GM18909 (cell line): ENCODE measurements around the gene LRRC52.

Experiments used
- ATAC-seq: cut with Tn5 transposase; IDR thresholded peaks from one replicate; pipeline ENCODE4 v1.9.1; 2021; ENCODE audit warnings: mild to moderate bottlenecking; ENCODE audit not compliant: unreplicated experiment, poor library complexity

LRRC52 gene

GRCh38 chr1:165543532-165544438 is at the start of gene LRRC52:
Gene LRRC52, plus strand, starts transcription at chr1:165544000. Its CDS starts 297 bp downstream, at chr1:165544297.
- ATAC-seq: no peak

- ATAC-seq: no peak
Observed at GRCh38 chr1:165494949-165495857, 48.6 kb upstream of the LRRC52 start.

- no peak for ATAC-seq
Observed at GRCh38 chr1:165495858-165496205, 48.0 kb upstream of the LRRC52 start.

GRCh38 chr1:165496501-165496900 is 47.3 kb upstream of the LRRC52 start:
- ATAC-seq: no peak

- no peak for ATAC-seq
Observed at GRCh38 chr1:165497069-165498013, 46.5 kb upstream of the LRRC52 start.

GRCh38 chr1:165501330-165501969 is 42.4 kb upstream of the LRRC52 start:
- no peak for ATAC-seq

GRCh38 chr1:165501970-165502348 is 41.8 kb upstream of the LRRC52 start:
- no peak for ATAC-seq

GRCh38 chr1:165507570-165507969 is 36.2 kb upstream of the LRRC52 start:
- ATAC-seq: no peak

GRCh38 chr1:165508291-165508690 is 35.5 kb upstream of the LRRC52 start:
- no peak for ATAC-seq

- no peak for ATAC-seq
Observed at GRCh38 chr1:165512816-165513215, 31.0 kb upstream of the LRRC52 start.

GRCh38 chr1:165516469-165516868 is 27.3 kb upstream of the LRRC52 start:
- ATAC-seq: no peak

GRCh38 chr1:165520646-165521045 is 23.2 kb upstream of the LRRC52 start:
- no peak for ATAC-seq

GRCh38 chr1:165524639-165525285 is 19.0 kb upstream of the LRRC52 start:
- ATAC-seq: no peak

GRCh38 chr1:165525708-165526107 is 18.1 kb upstream of the LRRC52 start:
- ATAC-seq: no peak

GRCh38 chr1:165527251-165528007 is 16.4 kb upstream of the LRRC52 start:
- ATAC-seq: no peak

- ATAC-seq: no peak
Observed at GRCh38 chr1:165531021-165531420, 12.8 kb upstream of the LRRC52 start.

GRCh38 chr1:165532053-165532452 is 11.7 kb upstream of the LRRC52 start:
- ATAC-seq: no peak

- ATAC-seq: no peak
Observed at GRCh38 chr1:165533254-165533653, 10.5 kb upstream of the LRRC52 start.
